ENCODE measurements around the gene KRT4. TPM values are rescaled to one million over a fixed set of nuclear protein-coding genes. Genes with fewer than 3 reads are reported as not detected.

The KRT4 gene
- total RNA-seq, 4 donors from 2014 or later, result not detected

DNA sequence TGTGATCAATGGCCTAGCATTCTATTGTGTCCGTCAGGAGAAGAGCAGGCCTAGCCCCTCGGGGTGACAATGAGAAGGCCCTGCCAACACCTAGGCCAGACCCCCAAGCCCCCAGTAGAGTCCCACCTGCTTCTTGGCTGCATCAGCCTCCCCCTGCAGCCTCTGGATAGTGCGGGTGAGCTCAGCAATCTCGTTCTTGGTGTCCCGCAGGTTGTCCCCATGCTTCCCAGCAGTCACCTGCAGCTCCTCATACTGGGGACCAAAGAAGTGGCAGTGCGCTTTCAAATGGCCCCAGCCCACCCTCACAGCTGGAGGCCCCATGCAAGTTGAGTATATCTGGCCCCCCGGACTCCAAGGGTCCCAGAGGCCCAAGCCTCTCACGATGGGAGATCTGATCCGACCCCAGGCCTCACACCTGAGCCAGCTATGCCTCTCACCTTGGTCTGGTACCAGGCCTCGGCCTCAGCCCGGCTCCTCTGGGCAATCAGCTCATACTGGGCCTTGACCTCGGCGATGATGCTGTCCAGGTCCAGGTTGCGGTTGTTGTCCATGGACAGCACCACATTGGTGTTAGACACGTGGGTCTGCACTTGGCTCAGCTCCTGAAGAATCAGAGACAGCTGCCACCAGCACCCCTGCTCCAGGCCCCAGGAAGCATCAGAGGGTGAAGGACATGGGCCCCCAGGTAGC, 10.0 kb upstream of the KRT4 start:
- Histone ChIP-seq H3K27ac (no peak overlapping the region), H3K36me3 (no peaks in the 10 kb centered on the region), H3K4me1 (no peaks in the 10 kb centered on the region), H3K9me3 (no peaks in the 10 kb centered on the region), H3K27me3 (no peaks in the 10 kb centered on the region), H3K4me3 (no peak overlapping the region)
- DNase-seq (ENCODE audit: low spot score in 2 of 2), result no peak
- TF ChIP-seq, protein P1, sequence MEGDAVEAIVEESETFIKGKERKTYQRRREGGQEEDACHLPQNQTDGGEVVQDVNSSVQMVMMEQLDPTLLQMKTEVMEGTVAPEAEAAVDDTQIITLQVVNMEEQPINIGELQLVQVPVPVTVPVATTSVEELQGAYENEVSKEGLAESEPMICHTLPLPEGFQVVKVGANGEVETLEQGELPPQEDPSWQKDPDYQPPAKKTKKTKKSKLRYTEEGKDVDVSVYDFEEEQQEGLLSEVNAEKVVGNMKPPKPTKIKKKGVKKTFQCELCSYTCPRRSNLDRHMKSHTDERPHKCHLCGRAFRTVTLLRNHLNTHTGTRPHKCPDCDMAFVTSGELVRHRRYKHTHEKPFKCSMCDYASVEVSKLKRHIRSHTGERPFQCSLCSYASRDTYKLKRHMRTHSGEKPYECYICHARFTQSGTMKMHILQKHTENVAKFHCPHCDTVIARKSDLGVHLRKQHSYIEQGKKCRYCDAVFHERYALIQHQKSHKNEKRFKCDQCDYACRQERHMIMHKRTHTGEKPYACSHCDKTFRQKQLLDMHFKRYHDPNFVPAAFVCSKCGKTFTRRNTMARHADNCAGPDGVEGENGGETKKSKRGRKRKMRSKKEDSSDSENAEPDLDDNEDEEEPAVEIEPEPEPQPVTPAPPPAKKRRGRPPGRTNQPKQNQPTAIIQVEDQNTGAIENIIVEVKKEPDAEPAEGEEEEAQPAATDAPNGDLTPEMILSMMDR (IDR thresholded peaks at IDR 0.05), result no peak
- TF ChIP-seq POLR2A (IDR thresholded peaks at IDR 0.05) (no peak), EP300 (IDR thresholded peaks at IDR 0.05) (no peak)
- WGBS, 2 donors, result 90 to 91% methylated on average over 9 to 15 of the region's 15 CpGs

DNA sequence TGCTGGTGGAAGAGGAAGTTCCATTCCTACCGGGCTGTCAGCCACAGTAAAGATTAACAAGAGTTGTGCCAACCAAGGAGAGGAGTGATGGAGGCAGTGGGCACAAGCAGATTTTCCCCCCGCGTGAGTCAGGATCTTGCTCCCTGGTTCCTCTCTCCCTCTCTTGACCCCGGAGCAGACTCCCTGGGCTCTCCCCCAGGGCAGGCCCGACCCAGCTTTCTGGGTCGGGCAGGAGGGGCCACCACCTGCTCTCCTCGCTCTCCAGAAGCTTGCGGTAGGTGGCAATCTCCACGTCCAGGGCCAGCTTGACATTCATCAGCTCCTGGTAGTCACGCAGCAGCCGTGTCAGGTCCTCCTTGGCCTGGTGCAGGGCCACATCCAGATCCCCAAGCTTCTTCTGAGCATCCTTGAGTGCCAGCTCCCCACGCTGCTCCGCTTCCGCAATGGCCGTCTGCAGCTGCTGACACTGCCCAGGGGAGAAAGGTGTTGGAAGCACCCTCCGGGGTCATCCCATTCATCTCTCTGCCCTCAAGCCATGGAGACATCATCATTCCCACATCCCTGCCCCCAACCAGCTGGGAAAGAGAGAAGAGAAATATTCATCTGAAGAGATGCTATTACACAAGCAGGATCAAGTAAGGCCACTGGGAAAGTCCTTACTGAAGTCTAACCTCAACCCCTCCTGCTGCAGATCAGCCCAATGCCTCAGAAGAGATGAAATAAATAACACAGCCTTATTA, 9.0 kb upstream of the KRT4 start:
- Histone ChIP-seq H3K4me3 (no peak overlapping the region), H3K27me3 (no peaks in the 10 kb centered on the region), H3K9me3 (no peaks in the 10 kb centered on the region), H3K4me1 (no peaks in the 10 kb centered on the region), H3K36me3 (no peaks in the 10 kb centered on the region), H3K27ac (no peak overlapping the region)
- no peak for TF ChIP-seq EP300 (IDR thresholded peaks at IDR 0.05)
- no peak for TF ChIP-seq POLR2A (IDR thresholded peaks at IDR 0.05)
- TF ChIP-seq, protein P1 (IDR thresholded peaks at IDR 0.05), result no peak
- 65 to 67% methylated on average over 16 of the region's 16 CpGs for WGBS, 2 donors
- DNase-seq (ENCODE audit: low spot score in 2 of 2), result no peak

GRCh38 chr12:52821826-52822660, 8.1 kb upstream of the KRT4 start:
- TF ChIP-seq, protein P1 (IDR thresholded peaks at IDR 0.05), result no peak
- TF ChIP-seq POLR2A (IDR thresholded peaks at IDR 0.05) (no peak), EP300 (IDR thresholded peaks at IDR 0.05) (no peak)
- no peak for DNase-seq (ENCODE audit: low spot score in 2 of 2)
- WGBS, 2 donors, result 78 to 81% methylated on average over 10 of the region's 10 CpGs
- H3K27me3 ChIP-seq, result no peaks in the 10 kb centered on the region
- H3K36me3 ChIP-seq, result no peaks in the 10 kb centered on the region
- H3K4me3 ChIP-seq, result no peak overlapping the region
- no peaks in the 10 kb centered on the region for H3K4me1 ChIP-seq
- H3K9me3 ChIP-seq, result no peaks in the 10 kb centered on the region
- no peak overlapping the region for H3K27ac ChIP-seq

DNA sequence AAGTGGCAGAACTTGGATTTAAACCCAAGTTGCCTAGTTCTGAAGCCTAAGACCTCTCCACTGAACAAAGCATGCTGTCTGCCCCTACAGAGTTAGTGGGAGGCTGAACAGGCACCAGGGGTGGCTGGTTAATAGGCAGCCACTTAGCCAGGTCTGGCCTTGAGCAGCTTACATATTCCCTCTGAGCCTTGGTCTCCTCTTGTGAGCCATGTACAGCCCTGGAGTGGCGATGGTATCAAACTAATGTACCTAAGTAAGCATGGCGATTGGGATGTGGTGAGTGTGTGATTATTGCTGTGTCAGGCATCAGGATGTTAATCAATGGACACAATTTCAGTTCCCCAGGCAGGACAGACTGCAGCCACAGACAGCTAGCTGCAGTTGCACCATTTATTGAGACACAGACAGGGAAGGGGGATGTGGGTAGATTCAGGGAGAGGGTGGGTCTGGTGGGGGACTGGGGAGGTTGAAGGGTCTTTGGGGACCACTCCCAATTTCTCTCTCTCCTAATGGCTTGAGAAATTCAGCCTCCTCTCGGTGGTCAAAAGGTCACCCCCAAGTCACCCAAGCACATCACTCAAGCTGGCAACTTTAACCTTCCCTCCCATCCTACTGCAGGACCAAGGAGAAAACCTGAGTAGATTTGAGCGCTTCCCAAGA, 7.3 kb upstream of the KRT4 start:
- no peaks in the 10 kb centered on the region for H3K36me3 ChIP-seq
- no peaks in the 10 kb centered on the region for H3K4me1 ChIP-seq
- TF ChIP-seq POLR2A (IDR thresholded peaks at IDR 0.05) (no peak), EP300 (IDR thresholded peaks at IDR 0.05) (no peak)
- TF ChIP-seq, protein P1 (IDR thresholded peaks at IDR 0.05), result no peak
- H3K27me3 ChIP-seq, result no peaks in the 10 kb centered on the region
- H3K4me3 ChIP-seq, result no peak overlapping the region
- WGBS, 2 donors, result 86 to 90% methylated on average over 3 to 4 of the region's 4 CpGs
- DNase-seq (ENCODE audit: low spot score in 2 of 2), result no peak
- H3K9me3 ChIP-seq, result no peaks in the 10 kb centered on the region
- H3K27ac ChIP-seq, result no peak overlapping the region

Data from tibial nerve (tissue), 4 donors.